Activated CD4-positive, alpha-beta memory T cell treated with anti-CD3 and anti-CD28 coated beads, Interleukin-2, amount 10 ng/mL, durations not matched to agents 7 days and 5 days (primary cell): Measurements from ENCODE around the gene SHMT1. TPM values are rescaled to one million over a fixed set of nuclear protein-coding genes. Genes with fewer than 3 reads are reported as not detected.
"Not testable (repeated sequence)": the region's sequence is repeated elsewhere in the genome, so short reads cannot be mapped to it uniquely, and the experiment has no call there.

Experiments
- CTCF ChIA-PET: fragments of 350-600 bp; sonication (Branson Sonifier 250); formaldehyde crosslinking; loops from one replicate; lab custom pipeline; 2021; ENCODE audit warnings: antibody characterized with exemption, inconsistent platforms; lab: Charles Lee
- POLR2A ChIA-PET: fragments of 350-600 bp; sonication (Branson Sonifier 250); formaldehyde crosslinking; loops from one replicate; lab custom pipeline; 2021; ENCODE audit warnings: antibody characterized with exemption; lab: Charles Lee
- DNase-seq: peaks from one replicate; pipeline ENCODE4 v3.0.0-alpha.2; 2020
- H3K27ac Mint-ChIP-seq: one replicate; pipeline ENCODE4 v1.8.0; 2021; ENCODE audit warnings: mild to moderate bottlenecking, mixed read lengths
- H3K27me3 Mint-ChIP-seq: one replicate; pipeline ENCODE4 v1.8.0; 2021; ENCODE audit warnings: mixed read lengths
- H3K36me3 Mint-ChIP-seq: one replicate; pipeline ENCODE4 v1.8.0; 2021; ENCODE audit warnings: low read depth, mixed read lengths
- H3K4me1 Mint-ChIP-seq: one replicate; pipeline ENCODE4 v1.8.0; 2021; ENCODE audit warnings: mixed read lengths
- H3K4me3 Mint-ChIP-seq: one replicate; pipeline ENCODE4 v1.8.0; 2021; ENCODE audit warnings: mild to moderate bottlenecking, mixed read lengths
- H3K9me3 Mint-ChIP-seq: one replicate; pipeline ENCODE4 v1.8.0; 2021; ENCODE audit warnings: mixed read lengths
- total RNA-seq, 2 experiments: library from RNA; stranded (reverse); gene quantifications; one replicate each; pipeline ENCODE4 v1.2.3, GENCODE V29; 2021

SHMT1 gene
- total RNA-seq, 2 experiments from 2014 or later, result 38.1 to 41.1 TPM

DNA sequence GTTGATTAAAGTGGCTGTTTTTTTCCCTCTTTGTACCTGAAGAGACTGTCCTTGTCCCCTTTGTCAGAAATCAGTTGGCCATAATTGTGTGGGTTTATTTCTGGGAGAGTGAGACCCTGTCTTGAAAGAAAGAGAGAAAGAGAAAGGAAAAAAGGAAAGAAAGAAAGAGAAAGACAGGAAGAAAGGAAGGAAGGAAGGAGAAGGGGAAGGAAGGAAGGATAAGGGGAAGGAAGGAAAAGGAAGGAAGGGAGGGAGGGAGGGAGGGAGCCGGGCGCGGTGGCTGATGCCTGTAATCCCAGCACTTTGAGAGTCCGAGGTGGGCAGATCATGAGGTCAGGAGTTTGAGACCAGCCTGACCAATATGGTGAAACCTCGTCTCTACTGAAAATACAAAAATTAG lies 7.4 kb upstream of the SHMT1 start:
- Mint-ChIP-seq H3K4me3 (no peak overlapping the region), H3K4me1 (peaks cover 32% of the 10 kb centered on the region), H3K36me3 (peaks cover 2% of the 10 kb centered on the region), H3K27ac (no peak overlapping the region), H3K9me3 (peaks cover 4% of the 10 kb centered on the region), H3K27me3 (peaks cover 8% of the 10 kb centered on the region)
- ChIA-PET CTCF (no interaction called here), POLR2A (no interaction called here)
- no peak for DNase-seq

DNA sequence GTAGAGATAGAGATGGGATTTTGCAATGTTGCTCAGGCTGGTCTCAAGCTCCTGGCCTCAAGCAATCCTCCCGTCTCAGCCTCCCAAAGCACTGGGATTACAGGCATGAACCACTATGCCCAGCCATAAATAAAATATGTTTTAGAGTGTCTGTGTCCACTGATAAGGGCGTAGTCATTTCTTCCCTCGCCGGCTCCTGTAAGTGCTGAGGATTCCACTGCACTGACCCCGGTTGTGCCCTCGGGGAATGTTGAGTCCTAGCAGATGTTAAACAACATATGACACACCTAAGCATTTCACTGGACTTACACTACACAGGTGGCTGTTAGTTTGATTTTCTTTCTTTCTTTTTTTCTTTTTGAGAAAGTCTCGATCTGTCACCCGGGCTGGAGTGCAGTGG lies 5.6 kb upstream of the SHMT1 start:
- DNase-seq, result no peak
- Mint-ChIP-seq H3K27ac (no peak overlapping the region), H3K27me3 (peaks cover 6% of the 10 kb centered on the region), H3K4me3 (no peak overlapping the region), H3K36me3 (peaks cover 2% of the 10 kb centered on the region), H3K9me3 (peaks cover 2% of the 10 kb centered on the region), H3K4me1 (peaks cover 32% of the 10 kb centered on the region)
- ChIA-PET CTCF (no interaction called here), POLR2A (no interaction called here)

DNA sequence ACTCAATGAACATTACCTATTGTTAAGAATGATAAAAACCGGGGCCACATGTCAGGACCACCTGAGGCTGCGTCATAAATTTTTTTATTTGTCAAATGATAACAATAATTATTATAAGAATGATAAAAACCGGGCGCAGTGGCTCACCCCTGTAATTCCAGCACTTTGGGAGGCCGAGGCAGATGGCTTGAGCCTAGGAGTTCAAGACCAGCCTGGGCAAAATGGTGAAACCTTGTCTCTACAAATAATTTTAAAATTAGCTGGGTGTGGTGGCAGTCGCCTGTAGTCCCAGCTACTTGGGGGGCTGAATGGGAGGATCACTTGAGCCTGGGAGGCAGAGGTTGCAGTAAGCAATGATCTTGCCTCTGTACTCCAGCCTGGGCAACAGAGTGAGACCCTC lies 816 bp upstream of the SHMT1 start:
- Mint-ChIP-seq H3K4me3 (no peak overlapping the region), H3K27ac (no peak overlapping the region), H3K4me1 (peaks cover 29% of the 10 kb centered on the region), H3K36me3 (peaks cover 14% of the 10 kb centered on the region), H3K27me3 (no peaks in the 10 kb centered on the region), H3K9me3 (no peaks in the 10 kb centered on the region)
- ChIA-PET CTCF (no interaction called here), POLR2A (interaction anchor here (1.2 to 1.8 kb wide), 2 partner anchors 15 to 49 kb away, joined by 3 to 4 read pairs; no protein-coding TSS in a partner anchor)
- DNase-seq, result no peak

DNA sequence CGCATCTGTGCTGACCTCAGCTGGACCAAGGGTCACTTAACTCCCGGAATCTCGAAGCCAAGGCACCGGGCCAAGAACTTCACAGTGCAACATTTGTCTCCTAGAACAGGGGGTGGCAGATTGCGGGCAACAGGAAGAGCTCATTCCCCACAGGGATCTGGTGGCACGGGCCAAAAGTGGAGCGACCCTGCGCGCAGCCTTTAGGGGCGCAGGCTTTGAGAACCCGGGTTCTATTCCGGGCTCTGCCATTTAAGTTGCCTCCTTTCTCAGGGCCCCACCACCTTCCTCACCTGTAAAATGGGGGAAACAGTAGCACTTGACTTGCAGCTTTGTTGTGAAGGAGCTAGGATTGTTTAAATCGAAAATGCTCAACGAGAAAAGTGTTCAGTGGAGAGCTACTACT lies 651 bp downstream of the SHMT1 start:
- H3K4me1 Mint-ChIP-seq, result peaks cover 30% of the 10 kb centered on the region
- POLR2A ChIA-PET, result interaction anchor here (1.0 to 1.8 kb wide), 9 partner anchors 14 to 702 kb away, joined by 3 to 7 read pairs (median 3); partner anchors contain the start of genes SMCR8 and TOP3A
- CTCF ChIA-PET, result interaction anchor here (0.9 to 1.0 kb wide), 2 partner anchors 9 to 263 kb away, joined by 3 read pairs; no protein-coding TSS in a partner anchor
- H3K9me3 Mint-ChIP-seq, result no peaks in the 10 kb centered on the region
- peak overlapping the region; percentile 45 for H3K27ac Mint-ChIP-seq
- peak overlapping the region; percentile 94 for H3K4me3 Mint-ChIP-seq
- no peaks in the 10 kb centered on the region for H3K27me3 Mint-ChIP-seq
- no peak for DNase-seq
- H3K36me3 Mint-ChIP-seq, result peaks cover 14% of the 10 kb centered on the region

DNA sequence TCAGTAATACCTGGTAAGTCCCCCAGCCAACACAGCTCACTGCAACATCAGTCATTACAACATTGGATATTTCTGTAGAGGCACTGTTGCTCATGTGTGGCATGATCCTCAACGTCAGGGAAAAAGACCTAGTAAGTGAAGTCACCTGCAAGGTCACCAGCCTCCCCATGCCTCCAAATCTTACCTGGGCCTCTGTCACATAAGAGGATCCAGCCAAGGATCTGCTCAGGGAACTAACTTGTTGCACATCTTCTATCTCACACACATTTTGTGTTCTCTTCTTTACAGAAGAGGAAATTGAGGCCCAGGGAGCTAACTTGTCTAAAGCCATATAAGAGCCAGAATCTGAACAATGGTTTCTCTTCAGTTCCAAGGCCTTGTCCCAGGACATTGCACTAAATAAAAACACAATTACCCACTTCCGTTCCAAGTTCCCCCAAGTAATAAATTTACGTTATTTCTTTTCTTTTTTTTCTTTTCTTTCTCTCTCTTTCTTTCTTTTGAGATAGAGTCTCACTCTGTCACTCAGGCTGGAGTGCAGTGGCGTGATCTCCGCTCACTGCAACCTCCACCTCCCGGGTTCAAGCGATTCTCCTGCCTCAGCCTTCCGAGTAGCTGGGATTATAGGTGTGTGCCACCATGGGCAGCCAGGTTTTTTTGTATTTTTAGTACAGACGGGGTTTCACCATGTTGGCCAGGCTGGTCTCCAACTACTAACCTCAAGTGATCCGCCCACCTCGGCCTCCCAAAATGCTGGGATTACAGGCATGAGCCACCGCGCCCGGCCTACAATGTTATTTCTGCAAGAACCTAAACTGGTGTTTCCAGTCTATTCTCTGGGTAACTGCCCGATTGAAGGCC lies 1.3 kb downstream of the SHMT1 start:
- ChIA-PET POLR2A (interaction anchor here (1.2 to 1.8 kb wide), 5 partner anchors 13 to 104 kb away, joined by 3 to 7 read pairs (median 4); partner anchors contain the start of genes SMCR8 and TOP3A), CTCF (no interaction called here)
- Mint-ChIP-seq H3K27ac (peak overlapping the region; percentile 45), H3K36me3 (peaks cover 14% of the 10 kb centered on the region), H3K4me1 (peaks cover 30% of the 10 kb centered on the region), H3K9me3 (no peaks in the 10 kb centered on the region), H3K4me3 (peak overlapping the region; percentile 94), H3K27me3 (no peaks in the 10 kb centered on the region)
- no peak for DNase-seq

DNA sequence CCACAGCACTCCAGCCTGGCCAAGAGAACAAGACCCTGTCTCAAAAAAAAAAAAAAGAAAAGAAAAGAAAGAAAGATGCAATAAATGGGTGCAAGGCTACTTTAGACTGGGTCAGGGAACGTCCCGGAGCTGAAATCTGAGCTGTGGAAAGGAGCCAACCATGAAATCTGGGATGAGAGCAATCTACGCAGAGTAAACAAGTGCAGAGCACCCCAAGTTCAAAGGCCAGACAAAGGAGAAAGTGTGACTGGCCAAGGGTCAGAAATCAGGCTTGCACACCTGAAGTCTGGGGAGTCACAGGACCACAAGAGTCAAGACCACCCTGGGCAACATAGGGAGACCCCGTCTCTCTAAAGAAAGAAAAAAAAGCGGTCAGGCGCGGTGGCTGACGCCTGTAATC lies 2.8 kb downstream of the SHMT1 start:
- no peak overlapping the region for H3K27ac Mint-ChIP-seq
- CTCF ChIA-PET, result interaction anchor here (0.7 kb wide), 1 partner anchor 495 kb away, joined by 3 read pairs; no protein-coding TSS in a partner anchor
- no peaks in the 10 kb centered on the region for H3K27me3 Mint-ChIP-seq
- H3K36me3 Mint-ChIP-seq, result peaks cover 19% of the 10 kb centered on the region
- no peaks in the 10 kb centered on the region for H3K9me3 Mint-ChIP-seq
- DNase-seq, result no peak
- peak overlapping the region; percentile 4 for H3K4me3 Mint-ChIP-seq
- POLR2A ChIA-PET, result no interaction called here
- peaks cover 30% of the 10 kb centered on the region for H3K4me1 Mint-ChIP-seq

DNA sequence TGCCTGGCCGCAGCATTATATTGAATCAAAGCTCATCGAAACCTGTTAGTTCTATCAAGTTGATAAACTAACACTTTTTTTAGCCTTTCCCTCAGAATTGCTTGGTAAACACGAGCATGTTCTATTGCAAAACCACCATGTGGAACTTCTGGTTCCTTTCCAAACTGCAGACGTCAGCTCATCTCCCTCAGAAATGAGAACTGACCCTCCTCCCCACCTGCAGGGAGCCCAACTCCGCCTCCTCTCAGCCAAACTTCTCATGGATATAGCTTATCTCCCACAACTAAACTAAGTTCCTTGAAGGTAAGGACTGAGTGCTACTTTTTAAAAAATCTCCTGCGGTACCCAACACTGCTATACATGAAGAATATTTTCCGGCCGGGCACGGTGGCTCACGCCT lies 6.7 kb downstream of the SHMT1 start:
- H3K4me1 Mint-ChIP-seq, result peaks cover 10% of the 10 kb centered on the region
- no peak for DNase-seq
- H3K36me3 Mint-ChIP-seq, result peaks cover 38% of the 10 kb centered on the region
- CTCF ChIA-PET, result interaction anchor here (0.5 kb wide), 1 partner anchor 60 kb away, joined by 3 read pairs; no protein-coding TSS in a partner anchor
- no peaks in the 10 kb centered on the region for H3K27me3 Mint-ChIP-seq
- H3K4me3 Mint-ChIP-seq, result no peak overlapping the region
- H3K27ac Mint-ChIP-seq, result no peak overlapping the region
- POLR2A ChIA-PET, result no interaction called here
- H3K9me3 Mint-ChIP-seq, result no peaks in the 10 kb centered on the region

DNA sequence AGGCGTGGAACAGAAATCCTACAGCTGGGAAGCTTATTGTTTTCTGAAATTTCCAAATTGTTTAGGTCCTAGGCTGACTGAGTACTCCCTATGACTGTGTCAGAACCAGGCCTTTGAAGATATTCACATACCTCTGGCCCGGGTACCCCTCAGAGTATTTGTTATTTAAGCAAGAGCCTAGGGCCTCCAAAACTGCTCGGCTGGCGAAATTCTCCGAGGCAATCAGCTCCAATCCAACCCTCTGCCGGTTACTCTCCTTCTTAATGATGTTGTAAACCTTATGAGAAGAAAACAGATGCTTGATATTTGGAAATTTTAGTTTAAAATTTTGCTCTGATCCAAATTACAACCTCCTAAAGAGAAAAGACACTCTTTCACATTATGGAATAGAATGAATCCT lies 9.8 kb downstream of the SHMT1 start:
- peaks cover 34% of the 10 kb centered on the region for H3K36me3 Mint-ChIP-seq
- no peaks in the 10 kb centered on the region for H3K27me3 Mint-ChIP-seq
- H3K9me3 Mint-ChIP-seq, result no peaks in the 10 kb centered on the region
- DNase-seq, result no peak
- no peak overlapping the region for H3K27ac Mint-ChIP-seq
- H3K4me1 Mint-ChIP-seq, result no peaks in the 10 kb centered on the region
- H3K4me3 Mint-ChIP-seq, result no peak overlapping the region
- ChIA-PET POLR2A (no interaction called here), CTCF (interaction anchor here (1.4 kb wide), 1 partner anchor 9 kb away, joined by 3 read pairs; the partner anchor contains the start of gene SHMT1)

DNA sequence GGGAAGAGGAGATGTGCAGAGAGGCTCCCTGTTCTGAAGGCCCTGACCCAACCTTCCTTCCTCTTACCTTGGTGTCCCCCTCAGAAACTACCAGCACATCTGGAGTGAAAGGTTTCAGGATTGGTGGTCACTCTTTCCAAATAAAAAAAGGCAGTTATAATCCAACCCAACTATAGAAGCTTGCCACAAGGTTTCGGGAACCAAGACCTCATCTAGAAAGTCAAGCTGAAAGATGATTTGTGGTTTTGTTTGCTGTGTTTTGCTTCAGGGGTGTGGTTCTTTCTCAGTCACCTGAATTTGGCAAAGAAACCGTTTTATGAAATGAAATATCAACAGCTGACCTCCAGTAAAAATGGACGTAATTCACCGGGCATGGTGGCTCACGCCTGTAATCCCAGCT lies 19.3 kb downstream of the SHMT1 start:
- Mint-ChIP-seq H3K36me3 (peaks cover 50% of the 10 kb centered on the region), H3K4me1 (peaks cover 12% of the 10 kb centered on the region), H3K9me3 (no peaks in the 10 kb centered on the region), H3K27me3 (no peaks in the 10 kb centered on the region), H3K4me3 (no peak overlapping the region), H3K27ac (peak overlapping the region; percentile 62)
- no peak for DNase-seq
- CTCF ChIA-PET, result interaction anchor here (0.6 kb wide), 1 partner anchor 1513 kb away, joined by 3 read pairs; no protein-coding TSS in a partner anchor
- POLR2A ChIA-PET, result interaction anchor here (0.8 to 1.0 kb wide), 2 partner anchors 10 to 13 kb away, joined by 3 read pairs; no protein-coding TSS in a partner anchor

DNA sequence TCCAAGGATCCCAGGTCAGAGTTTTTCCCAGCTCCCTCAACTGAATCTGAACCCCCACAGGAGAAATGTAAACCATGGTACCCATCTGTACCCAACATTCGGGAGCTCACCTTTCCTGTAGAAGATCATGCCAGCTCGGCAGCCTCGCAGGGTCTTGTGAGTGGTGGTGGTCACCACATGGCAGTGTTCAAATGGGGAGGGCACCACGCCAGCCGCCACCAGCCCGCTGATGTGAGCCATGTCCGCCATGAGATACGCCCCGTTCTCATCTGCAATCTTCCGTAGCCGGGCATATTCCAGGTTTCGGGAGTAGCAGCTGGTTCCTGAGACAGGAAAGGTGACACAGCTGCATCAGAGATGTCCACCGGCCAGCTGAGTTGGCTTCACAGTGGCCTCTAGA lies 23.4 kb downstream of the SHMT1 start:
- no peaks in the 10 kb centered on the region for H3K9me3 Mint-ChIP-seq
- ChIA-PET CTCF (no interaction called here), POLR2A (no interaction called here)
- H3K27ac Mint-ChIP-seq, result no peak overlapping the region
- no peaks in the 10 kb centered on the region for H3K27me3 Mint-ChIP-seq
- peaks cover 12% of the 10 kb centered on the region for H3K4me1 Mint-ChIP-seq
- DNase-seq, result no peak
- H3K36me3 Mint-ChIP-seq, result peaks cover 58% of the 10 kb centered on the region
- no peak overlapping the region for H3K4me3 Mint-ChIP-seq

DNA sequence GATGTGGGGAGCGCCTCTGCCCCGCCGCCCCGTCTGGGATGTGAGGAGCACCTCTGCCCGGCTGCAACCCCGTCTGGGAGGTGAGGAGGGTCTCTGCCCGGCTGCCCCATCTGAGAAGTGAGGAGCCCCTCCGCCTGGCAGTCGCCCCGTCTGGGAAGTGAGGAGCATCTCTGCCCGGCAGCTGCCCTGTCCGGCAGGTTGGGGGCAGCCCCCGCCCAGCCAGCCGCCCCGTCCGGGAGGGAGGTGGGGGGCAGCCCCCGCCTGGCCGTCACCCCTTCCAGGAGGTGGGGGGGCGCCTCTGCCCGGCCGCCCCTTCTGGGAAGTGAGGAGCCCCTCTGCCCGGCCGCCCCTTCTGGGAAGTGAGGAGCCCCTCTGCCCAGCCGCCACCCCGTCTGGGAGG lies 25.2 kb downstream of the SHMT1 start:
- POLR2A ChIA-PET, H3K4me3 Mint-ChIP-seq, H3K27ac Mint-ChIP-seq, H3K27me3 Mint-ChIP-seq, H3K4me1 Mint-ChIP-seq, CTCF ChIA-PET, DNase-seq, H3K9me3 Mint-ChIP-seq: not testable (repeated sequence)
- H3K36me3 Mint-ChIP-seq, result peaks cover 59% of the 10 kb centered on the region

DNA sequence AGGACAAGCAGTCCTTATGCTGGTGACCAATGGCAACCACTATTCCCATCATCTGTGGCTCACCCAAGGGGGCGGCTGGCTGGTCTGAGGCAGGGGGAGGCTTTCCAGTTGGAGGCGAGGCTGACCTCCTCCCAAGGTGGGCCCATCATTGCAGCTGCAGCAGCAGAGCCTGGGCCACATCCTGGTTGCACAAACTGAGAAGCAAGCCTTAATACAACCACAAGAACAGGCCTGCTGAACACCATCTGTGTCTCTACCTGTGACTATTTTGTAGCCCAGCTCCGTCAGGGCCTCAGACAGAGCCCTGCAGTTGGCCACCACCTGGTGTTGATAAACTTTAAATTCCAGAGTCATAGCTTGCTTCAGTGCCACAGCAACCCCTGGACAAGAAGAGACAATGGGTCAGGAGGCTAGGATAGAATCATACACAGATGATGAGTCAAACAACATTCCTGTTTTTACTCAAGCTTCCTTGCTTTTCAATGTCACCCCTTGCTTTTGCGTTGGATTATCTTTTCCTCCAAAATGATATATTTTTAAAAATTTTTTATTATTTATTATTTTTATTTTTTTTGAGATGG lies 30.4 kb downstream of the SHMT1 start:
- POLR2A ChIA-PET, result interaction anchor here (1.0 to 2.8 kb wide), 4 partner anchors 9 to 30 kb away, joined by 3 to 8 read pairs (median 5); partner anchors contain the start of gene SHMT1
- H3K4me1 Mint-ChIP-seq, result peaks cover 21% of the 10 kb centered on the region
- CTCF ChIA-PET, result interaction anchor here (1.4 kb wide), 1 partner anchor 20 kb away, joined by 3 read pairs; no protein-coding TSS in a partner anchor
- H3K9me3 Mint-ChIP-seq, result no peaks in the 10 kb centered on the region
- H3K27ac Mint-ChIP-seq, result no peak overlapping the region
- H3K27me3 Mint-ChIP-seq, result no peaks in the 10 kb centered on the region
- H3K4me3 Mint-ChIP-seq, result no peak overlapping the region
- DNase-seq, result no peak
- peaks cover 52% of the 10 kb centered on the region for H3K36me3 Mint-ChIP-seq

DNA sequence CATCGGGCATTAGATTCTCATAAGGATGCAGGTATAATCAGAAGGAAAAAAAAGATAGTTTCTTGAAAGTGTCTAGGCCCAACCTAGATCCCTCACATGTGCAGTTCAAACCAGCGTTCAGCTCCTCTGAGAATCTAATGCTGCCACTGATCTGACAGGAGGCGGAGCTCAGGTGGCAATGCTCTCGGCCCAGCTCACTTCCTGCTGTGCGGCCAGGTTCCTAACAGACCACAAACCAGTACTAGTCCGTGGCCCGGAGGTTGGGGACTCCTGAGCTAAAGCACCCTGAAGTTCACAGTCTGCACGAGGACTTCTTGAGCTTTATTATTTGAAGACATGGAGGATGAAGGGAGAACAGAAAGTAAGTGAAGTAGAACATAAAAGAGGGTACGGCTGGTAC lies 31.5 kb downstream of the SHMT1 start:
- no peaks in the 10 kb centered on the region for H3K9me3 Mint-ChIP-seq
- POLR2A ChIA-PET, result interaction anchor here (0.6 to 2.8 kb wide), 7 partner anchors 8 to 149 kb away, joined by 3 to 8 read pairs (median 3); partner anchors contain the start of genes SHMT1, SMCR8 and TOP3A
- peak overlapping the region; percentile 75 for H3K27ac Mint-ChIP-seq
- DNase-seq, result peak; percentile 46
- peaks cover 21% of the 10 kb centered on the region for H3K4me1 Mint-ChIP-seq
- peaks cover 46% of the 10 kb centered on the region for H3K36me3 Mint-ChIP-seq
- no peak overlapping the region for H3K4me3 Mint-ChIP-seq
- CTCF ChIA-PET, result interaction anchor here (0.6 to 1.4 kb wide), 4 partner anchors 19 to 1646 kb away, joined by 3 to 5 read pairs (median 3); no protein-coding TSS in a partner anchor
- no peaks in the 10 kb centered on the region for H3K27me3 Mint-ChIP-seq
